Spleen (tissue), 11 donors: Measurements from ENCODE around the gene LTF. TPM values are rescaled to one million over a fixed set of nuclear protein-coding genes. Genes with fewer than 3 reads are reported as not detected.

Experiments
- DNase-seq: peaks from one replicate; pipeline ENCODE4 v3.0.0-alpha.2; 2020
- H3K27ac ChIP-seq, 8 donors: fragments of 200-600 bp; sonication (generic) in 7 of 8; 1 replicate in 4 of 8; 2 replicates in 4 of 8; pipeline versions ENCODE4 v1.5.0 to v1.8.0; 2016 to 2021; ENCODE audit warnings: inconsistent platforms in 4 of 8, mild to moderate bottlenecking in 4 of 8, moderate library complexity in 1 of 8
- H3K27me3 ChIP-seq, 7 donors: fragments of 200-600 bp; sonication (generic) in 6 of 7; replicated peaks in 1 of 7; 1 replicate in 4 of 7; 2 replicates in 3 of 7; pipeline versions ENCODE4 v1.5.0 to v1.8.0; 2016 to 2021; ENCODE audit warnings: inconsistent platforms in 3 of 7, mild to moderate bottlenecking in 1 of 7
- H3K36me3 ChIP-seq, 6 donors: fragments of 200-600 bp; sonication (generic) in 5 of 6; 1 replicate in 4 of 6; 2 replicates in 2 of 6; pipeline versions ENCODE4 v1.5.0 to v1.8.0; 2016 to 2021; ENCODE audit warnings: inconsistent platforms in 2 of 6
- H3K4me1 ChIP-seq, 6 donors: fragments of 200-600 bp; sonication (generic) in 5 of 6; 1 replicate in 3 of 6; 2 replicates in 3 of 6; pipeline versions ENCODE4 v1.5.0 to v1.8.0; 2016 to 2021; ENCODE audit warnings: inconsistent platforms in 3 of 6
- H3K4me3 ChIP-seq, 8 donors: fragments of 200-600 bp; sonication (generic) in 7 of 8; 1 replicate in 4 of 8; 2 replicates in 4 of 8; pipeline versions ENCODE4 v1.5.0 to v1.8.0; 2016 to 2021; ENCODE audit warnings: inconsistent platforms in 4 of 8, mild to moderate bottlenecking in 4 of 8, moderate library complexity in 2 of 8
- H3K9me3 ChIP-seq, 8 donors: fragments of 200-600 bp; sonication (generic) in 7 of 8; 1 replicate in 4 of 8; 2 replicates in 4 of 8; pipeline versions ENCODE4 v1.5.0 to v1.8.0; 2016 to 2021; ENCODE audit warnings: inconsistent platforms in 4 of 8
- POLR2A ChIP-seq, 3 donors: fragments of 450-650 bp; IDR thresholded peaks; one replicate each; pipeline ENCODE4 v1.5.1; 2017; ENCODE audit warnings: antibody characterized with exemption in 3 of 3, mild to moderate bottlenecking in 1 of 3
- POLR2AphosphoS5 ChIP-seq, 3 donors: sonication (generic); formaldehyde crosslinking; IDR thresholded peaks; one replicate each; pipeline ENCODE4 v1.5.1; 2017; ENCODE audit warnings: antibody characterized with exemption in 3 of 3
- WGBS, 5 donors: extraction: QIAGEN DNeasy Blood & Tissue Kit in 3 of 5; methylation state at CpG; one replicate each; pipeline versions ENCODE4 v1.1.5 to v1.1.7; 2013 to 2018; 5-methylcytosine and 5-hydroxymethylcytosine counted together
- intact Hi-C: fragments of 100-400 bp; cut with DNase I; formaldehyde crosslinking; loops from one replicate; pipeline ENCODE4 v1.15.0; 2023; ENCODE audit warnings: low total_unique reads
- polyA plus RNA-seq, 3 donors: library from polyadenylated mRNA; stranded (reverse); fragments of 200-250 nt; gene quantifications; one replicate each; pipeline ENCODE4 v1.2.1, GENCODE V29; 2013
- total RNA-seq, 7 donors: library from RNA; depleted of rRNA in 3 of 7; stranded (reverse); fragments of >200 nt in 3 of 7; fragmentation: NEBNext Ultra II Directional in 4 of 7; extraction: Animal tissue kit (Norgen Biotek cat#: 25700) in 4 of 7; gene quantifications; one replicate each; pipeline versions ENCODE4 v1.1.0 to v1.2.1, GENCODE V29; 2016 to 2021
- TF ChIP-seq, protein P1 (sequence below), 11 experiments: fragments of 200-600 bp in 7 of 11; fragments of 450-650 bp in 4 of 11; sonication (generic) in 4 of 11; IDR thresholded peaks in 8 of 11; conservative IDR thresholded peaks in 3 of 11; 1 replicate in 7 of 11; 2 replicates in 4 of 11; pipeline versions ENCODE4 v1.4.0 to v1.8.0; 2016 to 2021; ENCODE audit warnings: antibody characterized with exemption in 11 of 11, inconsistent platforms in 4 of 11, mild to moderate bottlenecking in 1 of 11
- donor health status: healthy with polysubstance abuse.
- donor health status: DM: no; HTN: no; CAD: no; lungs with moderate emphysema.
- donor health status: DM: no; HTN: no; CAD: no.
- donor health status: Bipolar disorder and iron deficiency.
- donor health status: healthy.
- donor health status: DM: no; HTN: no; CAD: no.
- donor health status: DM: yes; HTN: yes; CAD: no.

LTF gene
- total and polyA plus RNA-seq, 10 donors: 15.2 to 598 (median 56.0) TPM

DNA sequence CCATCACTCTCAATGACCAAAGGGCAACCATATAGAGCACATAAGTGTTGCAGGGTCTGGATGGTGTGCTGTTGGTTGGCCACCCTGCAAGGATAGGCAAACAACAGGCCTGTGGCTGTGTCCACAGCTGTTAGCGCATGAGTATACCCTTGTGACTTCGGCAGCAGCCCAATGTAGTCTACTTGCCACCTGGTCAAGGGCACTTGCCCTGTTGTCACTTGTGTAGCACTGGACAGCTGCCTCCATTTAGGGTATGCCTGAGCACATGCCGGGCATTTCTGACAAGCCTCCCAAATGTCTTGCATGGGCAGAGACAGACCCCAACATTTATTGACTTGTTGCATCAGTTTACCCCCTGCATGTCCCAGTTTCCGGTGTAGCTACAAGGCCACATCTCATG is 44.9 kb downstream of the LTF start:
- H3K9me3 ChIP-seq: no peaks in the 10 kb centered on the region
- 88 to 98% (median 97%) methylated on average over 3 to 4 of the region's 4 CpGs for WGBS, 5 donors
- intact Hi-C loops: no loop called here
- H3K4me3 ChIP-seq: no peak overlapping the region
- H3K27ac ChIP-seq: no peak overlapping the region
- peaks cover 0 to 90% (median 0%) of the 10 kb centered on the region in 6 donors for H3K36me3 ChIP-seq
- H3K4me1 ChIP-seq: peaks cover 0 to 13% (median 4%) of the 10 kb centered on the region in 6 donors
- no peak for DNase-seq
- TF ChIP-seq POLR2A (IDR thresholded peaks at IDR 0.05) (no peak), POLR2AphosphoS5 (IDR thresholded peaks at IDR 0.05) (no peak)
- TF ChIP-seq, protein P1, sequence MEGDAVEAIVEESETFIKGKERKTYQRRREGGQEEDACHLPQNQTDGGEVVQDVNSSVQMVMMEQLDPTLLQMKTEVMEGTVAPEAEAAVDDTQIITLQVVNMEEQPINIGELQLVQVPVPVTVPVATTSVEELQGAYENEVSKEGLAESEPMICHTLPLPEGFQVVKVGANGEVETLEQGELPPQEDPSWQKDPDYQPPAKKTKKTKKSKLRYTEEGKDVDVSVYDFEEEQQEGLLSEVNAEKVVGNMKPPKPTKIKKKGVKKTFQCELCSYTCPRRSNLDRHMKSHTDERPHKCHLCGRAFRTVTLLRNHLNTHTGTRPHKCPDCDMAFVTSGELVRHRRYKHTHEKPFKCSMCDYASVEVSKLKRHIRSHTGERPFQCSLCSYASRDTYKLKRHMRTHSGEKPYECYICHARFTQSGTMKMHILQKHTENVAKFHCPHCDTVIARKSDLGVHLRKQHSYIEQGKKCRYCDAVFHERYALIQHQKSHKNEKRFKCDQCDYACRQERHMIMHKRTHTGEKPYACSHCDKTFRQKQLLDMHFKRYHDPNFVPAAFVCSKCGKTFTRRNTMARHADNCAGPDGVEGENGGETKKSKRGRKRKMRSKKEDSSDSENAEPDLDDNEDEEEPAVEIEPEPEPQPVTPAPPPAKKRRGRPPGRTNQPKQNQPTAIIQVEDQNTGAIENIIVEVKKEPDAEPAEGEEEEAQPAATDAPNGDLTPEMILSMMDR (IDR thresholded peaks at IDR 0.05 in 8 of 11, conservative IDR thresholded peaks at IDR 0.05 in 3 of 11): no peak
- no peaks in the 10 kb centered on the region for H3K27me3 ChIP-seq

DNA sequence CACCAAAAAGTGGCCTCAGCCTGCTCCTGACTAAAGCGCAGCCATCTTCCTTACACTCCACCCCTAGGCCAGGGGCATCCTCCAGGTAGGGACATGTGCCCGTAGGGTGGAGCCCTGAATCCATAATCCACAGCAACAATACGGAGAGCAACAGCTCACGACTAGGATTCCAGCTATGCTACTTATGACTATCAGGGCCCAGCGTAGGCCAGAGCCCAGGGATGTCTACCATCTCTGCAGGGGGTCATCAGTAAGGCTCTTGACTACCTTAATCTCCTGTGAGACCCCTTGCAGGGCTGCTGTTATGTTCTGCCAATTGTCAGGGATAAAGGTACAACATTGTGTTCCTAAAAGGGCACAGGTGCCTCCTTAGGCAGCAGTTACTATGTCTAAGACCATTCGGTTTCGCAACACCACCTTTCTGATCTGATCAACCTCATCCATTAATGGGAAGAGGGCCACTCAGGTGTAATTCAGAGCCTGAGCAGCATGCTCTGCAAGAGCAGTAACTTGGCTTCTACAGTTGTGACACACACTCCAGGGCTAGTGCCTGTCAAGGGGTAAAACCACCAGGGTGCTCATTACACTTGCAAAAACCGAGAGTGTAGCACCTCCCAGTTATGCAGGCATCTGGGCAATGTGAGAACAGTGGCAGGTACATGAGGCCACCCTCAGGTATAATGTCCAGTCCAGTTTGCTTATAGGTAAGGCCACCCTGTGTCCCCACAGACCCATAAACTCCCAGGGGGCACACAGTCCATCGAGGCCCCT is 46.7 kb downstream of the LTF start:
- DNase-seq: no peak
- intact Hi-C loops: no loop called here
- no peaks in the 10 kb centered on the region for H3K27me3 ChIP-seq
- H3K4me1 ChIP-seq: peaks cover 2 to 27% (median 16%) of the 10 kb centered on the region in 6 donors
- H3K36me3 ChIP-seq: peaks cover 0 to 72% (median 0%) of the 10 kb centered on the region in 6 donors
- H3K27ac ChIP-seq: no peak overlapping the region
- WGBS, 5 donors: 84 to 88% (median 87%) methylated on average over 8 to 9 of the region's 9 CpGs
- no peaks in the 10 kb centered on the region for H3K9me3 ChIP-seq
- TF ChIP-seq POLR2AphosphoS5 (IDR thresholded peaks at IDR 0.05) (no peak), POLR2A (IDR thresholded peaks at IDR 0.05) (no peak)
- TF ChIP-seq, protein P1 (IDR thresholded peaks at IDR 0.05 in 8 of 11, conservative IDR thresholded peaks at IDR 0.05 in 3 of 11): no peak
- H3K4me3 ChIP-seq: no peak overlapping the region

DNA sequence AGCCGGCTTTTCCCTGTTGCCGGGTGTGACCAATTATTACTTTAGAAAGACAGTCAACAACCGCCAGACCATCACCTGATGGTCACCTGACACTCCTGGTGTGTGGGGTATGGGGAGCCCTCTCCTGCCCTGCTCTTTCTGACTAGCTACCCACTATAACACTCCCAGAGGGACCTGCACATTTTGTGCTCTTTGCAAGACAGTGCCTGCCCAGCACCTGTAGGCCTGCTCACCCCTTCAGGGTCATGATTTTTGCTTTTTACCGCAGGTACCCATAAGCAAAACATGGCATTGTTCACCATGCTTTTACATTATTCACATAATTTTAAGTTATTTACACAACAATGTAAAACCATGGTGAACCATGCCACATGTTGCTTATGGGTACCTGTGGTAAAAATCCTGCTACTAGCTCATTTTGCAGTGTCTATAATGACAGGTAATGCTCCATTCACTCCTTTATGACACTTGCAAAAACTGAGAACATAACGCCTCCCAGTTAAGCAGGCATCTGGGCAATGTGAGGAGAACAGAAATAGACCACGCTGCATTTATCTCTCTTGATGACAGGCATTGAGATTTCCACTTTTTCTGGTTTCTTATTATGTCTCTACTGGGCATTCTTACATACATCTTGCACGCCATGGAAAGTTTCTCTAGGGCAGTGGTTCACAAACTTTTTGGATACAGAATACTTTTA is 47.7 kb downstream of the LTF start:
- Histone ChIP-seq H3K36me3 (peaks cover 0 to 62% (median 0%) of the 10 kb centered on the region in 6 donors), H3K9me3 (no peaks in the 10 kb centered on the region), H3K27ac (no peak overlapping the region), H3K4me3 (no peak overlapping the region), H3K27me3 (no peaks in the 10 kb centered on the region), H3K4me1 (peaks cover 2 to 38% (median 22%) of the 10 kb centered on the region in 6 donors)
- no peak for DNase-seq
- intact Hi-C loops: no loop called here
- TF ChIP-seq POLR2AphosphoS5 (IDR thresholded peaks at IDR 0.05) (no peak), POLR2A (IDR thresholded peaks at IDR 0.05) (no peak)
- TF ChIP-seq, protein P1 (IDR thresholded peaks at IDR 0.05 in 8 of 11, conservative IDR thresholded peaks at IDR 0.05 in 3 of 11): no peak
- 81 to 92% (median 81%) methylated on average over 7 of the region's 7 CpGs for WGBS, 5 donors
